Inflammatory macrophage (primary cell): ENCODE results near the gene KRTAP4-5.
"Not testable (repeated sequence)": the region's sequence is repeated elsewhere in the genome, so short reads cannot be mapped to it uniquely, and the experiment has no call there.

Source experiments
- DNase-seq, 2 donors: peaks; one replicate each; pipeline ENCODE4 v3.0.0-alpha.2; 2020 to 2022
- total RNA-seq, 18 experiments: gene quantifications; one replicate each; lab custom pipeline; 2026; ENCODE audit warnings: mixed read lengths in 6 of 18, inconsistent platforms in 2 of 18; lab: John Stamatoyannopoulos, UW

Gene KRTAP4-5
- total RNA-seq, result 0 reads per million in 18 experiments

DNA sequence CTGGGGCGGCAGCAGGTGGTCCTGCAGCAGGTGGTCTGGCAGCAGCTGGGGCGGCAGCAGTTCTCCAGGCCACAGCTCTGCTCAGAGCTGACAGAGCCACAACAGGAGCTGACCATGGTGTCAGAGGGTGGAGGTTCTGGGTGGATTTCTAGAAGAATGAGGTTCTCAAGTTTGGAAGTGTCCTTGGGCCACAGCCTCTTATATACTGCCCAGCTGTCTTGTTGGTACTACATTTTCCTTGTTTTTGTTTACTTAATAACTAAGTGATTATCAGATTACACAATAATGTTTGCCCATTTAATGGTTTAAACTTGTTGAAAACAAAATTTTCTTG lies at the start of gene KRTAP4-5:
Gene KRTAP4-5, minus strand, starts transcription at position 174 of the 334 bp plus-strand sequence. Its CDS starts 58 bp downstream, at position 116.
- no peak for DNase-seq

GRCh38 chr17:41196068-41196467 lies 46.4 kb upstream of the KRTAP4-5 start:
- no peak for DNase-seq

DNA sequence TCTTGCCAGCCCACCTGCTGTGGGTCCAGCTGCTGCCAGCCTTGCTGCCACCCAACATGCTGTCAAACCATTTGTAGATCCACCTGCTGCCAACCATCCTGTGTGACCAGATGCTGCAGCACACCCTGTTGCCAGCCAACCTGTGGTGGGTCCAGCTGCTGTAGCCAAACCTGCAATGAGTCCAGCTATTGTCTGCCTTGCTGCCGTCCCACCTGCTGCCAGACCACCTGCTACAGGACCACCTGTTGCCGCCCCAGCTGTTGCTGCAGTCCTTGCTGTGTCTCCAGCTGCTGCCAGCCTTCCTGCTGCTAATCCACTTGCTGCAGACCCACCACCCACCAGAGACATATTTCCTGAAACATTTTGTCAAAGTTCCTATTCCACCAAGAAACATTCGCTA lies 40.7 kb upstream of the KRTAP4-5 start:
- no peak for DNase-seq

DNA sequence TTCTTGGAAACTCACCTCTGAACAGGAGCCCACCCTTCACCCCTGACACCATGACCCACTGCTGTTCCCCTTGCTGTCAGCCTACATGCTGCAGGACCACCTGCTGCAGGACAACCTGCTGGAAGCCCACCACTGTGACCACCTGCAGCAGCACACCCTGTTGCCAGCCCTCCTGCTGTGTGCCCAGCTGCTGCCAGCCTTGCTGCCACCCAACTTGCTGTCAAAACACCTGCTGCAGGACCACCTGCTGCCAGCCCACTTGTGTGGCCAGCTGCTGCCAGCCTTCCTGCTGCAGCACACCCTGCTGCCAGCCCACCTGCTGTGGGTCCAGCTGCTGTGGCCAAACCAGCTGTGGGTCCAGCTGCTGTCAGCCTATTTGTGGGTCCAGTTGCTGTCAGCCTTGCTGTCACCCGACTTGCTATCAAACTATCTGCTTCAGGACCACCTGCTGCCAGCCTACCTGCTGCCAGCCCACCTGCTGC lies 40.3 kb upstream of the KRTAP4-5 start, which contains the start of gene KRTAP9-1:
Gene KRTAP9-1, plus strand, starts transcription at position 51 of the 482 bp plus-strand sequence. Its CDS starts 0 bp downstream, at position 51.
- not testable (repeated sequence) for DNase-seq

- DNase-seq, result no peak
Observed at GRCh38 chr17:41186872-41187271, 37.2 kb upstream of the KRTAP4-5 start.

DNA sequence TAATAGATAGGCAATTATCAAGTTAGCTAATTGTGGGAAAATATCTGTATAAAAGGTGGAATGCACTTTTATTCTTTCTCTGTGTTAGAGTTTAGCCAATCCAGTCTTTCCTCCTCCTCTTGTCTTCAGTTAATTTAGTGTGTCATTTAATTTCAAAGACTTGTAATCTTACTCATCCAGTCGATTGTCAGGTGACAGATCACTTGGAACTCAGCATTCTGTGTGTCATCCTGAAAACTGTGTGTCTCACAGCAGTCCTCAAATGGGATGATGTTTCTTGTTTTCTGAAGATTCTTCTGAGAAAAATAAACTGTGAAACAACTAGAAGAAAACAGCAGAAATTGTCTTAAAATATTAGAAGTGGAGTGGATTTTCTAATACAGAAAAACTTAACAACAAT lies 35.4 kb upstream of the KRTAP4-5 start:
- DNase-seq, result no peak

DNA sequence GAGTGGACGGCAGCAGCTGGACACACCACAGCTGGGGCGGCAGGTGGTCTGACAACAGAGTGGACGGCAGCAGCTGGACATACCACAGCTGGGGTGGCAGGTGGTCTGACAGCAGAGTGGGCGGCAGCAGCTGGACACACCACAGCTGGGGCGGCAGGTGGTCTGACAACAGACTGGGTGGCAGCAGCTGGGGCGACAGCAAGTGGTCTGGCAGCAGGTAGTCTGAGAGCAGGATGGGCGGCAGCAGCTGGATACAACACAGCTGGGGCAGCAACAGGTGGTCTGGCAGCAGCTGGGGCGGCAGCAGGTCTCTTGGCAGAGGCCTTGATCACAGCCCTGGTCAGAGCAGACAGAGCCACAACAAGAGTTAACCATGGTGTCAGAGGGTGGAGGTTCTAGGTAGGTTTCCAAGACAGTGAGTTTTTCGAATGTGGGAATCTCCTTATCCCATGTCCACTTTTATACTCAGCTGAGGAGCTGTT lies 34.9 kb upstream of the KRTAP4-5 start, which contains the start of gene KRTAP4-1:
Gene KRTAP4-1, minus strand, starts transcription at position 432 of the 482 bp plus-strand sequence. Its CDS starts 57 bp downstream, at position 375.
- no peak for DNase-seq

DNA sequence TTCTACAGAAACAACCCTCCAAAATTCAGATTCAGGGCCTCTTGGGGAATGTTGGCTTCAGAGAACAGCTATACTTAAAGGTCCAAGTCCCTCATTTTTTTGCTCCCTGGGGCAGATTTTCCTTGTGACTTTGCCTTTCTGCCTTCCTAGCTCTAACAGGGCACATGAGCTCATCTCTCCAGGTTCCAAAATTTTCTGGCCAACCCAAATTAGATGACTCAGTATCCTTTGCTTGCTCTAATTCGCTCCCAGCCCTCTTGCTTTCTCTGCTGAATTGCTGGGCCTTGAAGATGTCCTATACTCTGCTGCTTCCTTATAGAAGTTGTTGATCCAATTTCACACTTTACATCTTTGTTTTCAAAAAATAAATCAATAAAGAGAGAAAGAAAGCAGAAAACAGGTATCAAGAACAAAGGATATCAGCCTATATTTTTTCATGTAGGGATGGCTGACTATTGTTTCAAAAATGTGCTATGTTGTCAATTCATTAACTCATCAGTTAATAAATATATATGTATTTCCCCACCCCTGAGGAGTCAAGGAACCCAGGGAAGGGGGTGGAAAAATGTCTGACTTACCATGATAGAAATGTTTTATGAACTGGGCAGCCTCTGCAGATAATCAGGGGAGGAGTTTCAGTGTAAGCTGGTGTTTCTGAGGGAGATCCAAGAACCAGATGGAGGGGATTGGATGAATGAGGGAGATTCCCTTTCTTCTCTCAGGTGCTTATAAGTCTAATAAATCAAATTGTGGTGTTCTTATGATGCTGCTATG lies 29.4 kb upstream of the KRTAP4-5 start:
- no peak for DNase-seq

DNA sequence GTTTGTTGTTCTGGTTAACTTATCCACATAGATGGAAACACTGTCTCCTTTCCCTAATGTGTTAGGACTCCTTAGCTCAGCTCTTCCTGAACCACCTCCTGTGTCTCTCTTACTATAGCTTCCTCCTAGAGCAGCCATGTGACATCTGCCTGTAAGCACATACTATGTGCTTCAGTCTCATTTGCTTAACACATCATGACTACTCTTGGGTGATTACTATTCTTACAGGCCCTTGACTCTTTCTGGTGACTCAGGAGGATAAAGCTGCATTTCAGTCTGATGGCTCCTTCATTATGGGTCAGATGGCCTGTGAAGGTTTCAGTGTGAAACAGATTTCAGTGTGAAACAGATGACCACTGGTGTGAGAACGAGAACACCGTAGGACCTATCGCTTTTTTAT lies 28.7 kb upstream of the KRTAP4-5 start:
- peak; percentile 59 to 69 for DNase-seq

GRCh38 chr17:41177727-41178271 lies 28.2 kb upstream of the KRTAP4-5 start, which contains the start of gene KRTAP4-2:
KRTAP4-2 (minus strand) TSS chr17:41178221; CDS start chr17:41178164, 57 bp downstream.
- no peak for DNase-seq

DNA sequence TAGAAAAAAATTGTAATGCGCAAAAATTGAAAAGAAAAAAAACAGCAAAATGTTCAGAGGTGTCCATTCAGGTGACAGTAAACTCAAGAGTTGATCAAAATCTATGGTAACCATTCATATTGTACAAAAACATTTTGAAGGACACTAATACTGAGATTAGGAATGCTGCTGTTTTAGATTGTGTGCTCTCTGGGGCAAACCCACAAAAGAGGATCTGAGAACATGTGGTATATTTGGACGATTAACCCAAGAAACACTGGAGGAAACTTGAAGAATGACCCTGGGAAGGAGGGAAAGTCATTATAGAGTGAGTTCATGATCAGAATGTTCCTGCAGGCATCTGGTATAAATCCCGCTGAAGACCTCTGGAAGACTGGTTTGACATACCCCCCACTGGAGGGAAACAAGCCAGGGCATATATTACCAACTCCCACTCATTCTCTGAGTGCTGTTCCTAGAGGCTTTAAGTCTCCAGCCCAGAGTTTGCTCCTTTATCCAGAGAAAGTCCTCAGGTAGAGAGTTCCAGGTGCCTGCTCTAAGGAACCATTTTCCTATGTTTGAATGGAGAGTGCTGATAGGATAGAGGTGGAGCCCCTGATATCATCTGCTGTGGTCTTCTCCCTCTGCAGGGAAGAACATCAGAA lies 27.2 kb upstream of the KRTAP4-5 start:
- peak; percentile 12 to 23 for DNase-seq

DNA sequence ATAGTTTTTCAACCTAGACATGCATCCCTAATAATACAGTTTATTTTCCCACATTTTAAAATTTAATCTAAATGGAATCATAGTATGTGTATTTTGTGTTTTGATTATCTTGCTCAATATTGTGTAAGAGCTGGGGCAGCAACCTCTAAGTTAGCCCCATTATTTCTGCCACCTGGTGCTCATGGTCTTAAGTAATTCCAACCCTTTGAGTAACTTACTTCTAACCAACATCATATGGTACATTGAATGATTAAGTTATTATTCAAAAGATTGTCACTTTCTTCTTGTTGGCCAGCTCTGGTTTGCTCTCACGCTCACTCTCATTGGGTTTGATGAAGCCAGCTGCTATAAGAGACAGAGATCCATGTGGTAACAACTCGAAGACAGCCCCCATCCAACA lies 22.3 kb upstream of the KRTAP4-5 start:
- no peak for DNase-seq

DNA sequence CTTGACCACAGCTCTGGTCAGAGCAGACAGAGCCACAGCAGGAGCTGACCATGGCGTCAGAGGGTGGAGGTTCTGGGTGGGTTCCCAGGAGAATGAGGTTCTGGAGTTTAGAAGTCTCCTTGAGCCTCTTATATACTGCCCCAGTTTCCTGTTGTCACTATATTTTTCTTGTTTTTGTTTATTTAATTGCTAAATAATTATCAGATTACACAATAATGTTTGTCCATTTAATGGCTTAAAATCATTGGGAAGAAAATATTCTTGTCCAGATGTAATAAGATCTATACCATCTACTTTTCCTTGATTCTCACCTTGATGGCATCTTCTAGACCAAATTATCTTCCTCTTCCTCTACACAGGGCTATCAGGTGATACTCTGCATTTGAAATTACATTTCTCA lies 18.5 kb upstream of the KRTAP4-5 start, which contains the start of gene KRTAP4-3:
Gene KRTAP4-3, minus strand, starts transcription at position 101 of the 400 bp plus-strand sequence. Its CDS starts 49 bp downstream, at position 52.
- no peak for DNase-seq

- DNase-seq, result no peak
Observed at GRCh38 chr17:41167561-41167960, 17.9 kb upstream of the KRTAP4-5 start.

GRCh38 chr17:41163828-41164227 lies 14.2 kb upstream of the KRTAP4-5 start:
- no peak for DNase-seq

- DNase-seq, result no peak
Observed at GRCh38 chr17:41160648-41161047, 11.0 kb upstream of the KRTAP4-5 start, which contains the start of gene KRTAP4-4. KRTAP4-4 (minus strand) TSS chr17:41160748; CDS start chr17:41160691, 57 bp downstream.

- not testable (repeated sequence) for DNase-seq
Observed at GRCh38 chr17:41160190-41160589, 10.6 kb upstream of the KRTAP4-5 start.

DNA sequence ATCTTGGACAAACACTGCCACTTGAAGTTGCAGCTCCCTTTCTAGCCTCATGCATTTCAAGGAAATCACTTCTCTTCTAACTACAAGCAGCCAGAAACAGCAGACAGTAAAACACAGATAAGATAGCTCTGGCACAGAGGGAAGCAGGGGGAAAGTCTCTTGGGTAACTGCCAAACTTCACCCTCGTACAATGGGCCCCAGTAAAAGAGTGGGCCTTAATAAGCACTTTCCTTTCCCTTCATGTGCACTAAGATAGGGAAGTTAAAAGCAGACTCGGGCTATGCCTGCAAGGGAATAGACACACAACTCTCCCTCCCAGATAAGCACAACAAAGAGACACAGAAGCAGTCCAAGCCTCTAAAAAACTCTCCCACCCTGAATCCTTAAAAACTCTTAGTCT lies 4.2 kb upstream of the KRTAP4-5 start:
- DNase-seq, result peak in 1 of 2 donors; percentile 11

DNA sequence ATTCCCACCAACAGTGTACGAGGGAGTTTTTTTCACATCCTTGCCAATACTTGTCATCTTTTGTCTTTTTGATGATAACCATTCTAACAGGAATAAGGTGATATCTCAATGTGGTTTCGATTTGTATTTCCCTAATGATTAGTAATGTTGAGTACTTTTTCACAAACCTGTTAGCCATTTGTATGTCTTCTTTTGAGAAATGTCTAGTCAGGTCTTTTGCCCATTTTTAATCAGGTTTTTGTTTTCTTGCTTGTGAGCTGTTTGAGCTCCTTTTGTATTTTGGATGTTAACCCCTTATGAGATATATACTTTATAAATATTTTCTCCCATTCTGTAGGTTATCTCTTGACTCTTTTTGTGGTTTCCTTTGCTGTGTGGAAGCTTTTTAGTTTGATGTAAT lies 1.9 kb upstream of the KRTAP4-5 start:
- DNase-seq, result no peak

GRCh38 chr17:41150026-41150425 lies 401 bp upstream of the KRTAP4-5 start:
- no peak for DNase-seq

- DNase-seq, result not testable (repeated sequence)
Observed at GRCh38 chr17:41148971-41149651, 514 bp downstream of the KRTAP4-5 start.

DNA sequence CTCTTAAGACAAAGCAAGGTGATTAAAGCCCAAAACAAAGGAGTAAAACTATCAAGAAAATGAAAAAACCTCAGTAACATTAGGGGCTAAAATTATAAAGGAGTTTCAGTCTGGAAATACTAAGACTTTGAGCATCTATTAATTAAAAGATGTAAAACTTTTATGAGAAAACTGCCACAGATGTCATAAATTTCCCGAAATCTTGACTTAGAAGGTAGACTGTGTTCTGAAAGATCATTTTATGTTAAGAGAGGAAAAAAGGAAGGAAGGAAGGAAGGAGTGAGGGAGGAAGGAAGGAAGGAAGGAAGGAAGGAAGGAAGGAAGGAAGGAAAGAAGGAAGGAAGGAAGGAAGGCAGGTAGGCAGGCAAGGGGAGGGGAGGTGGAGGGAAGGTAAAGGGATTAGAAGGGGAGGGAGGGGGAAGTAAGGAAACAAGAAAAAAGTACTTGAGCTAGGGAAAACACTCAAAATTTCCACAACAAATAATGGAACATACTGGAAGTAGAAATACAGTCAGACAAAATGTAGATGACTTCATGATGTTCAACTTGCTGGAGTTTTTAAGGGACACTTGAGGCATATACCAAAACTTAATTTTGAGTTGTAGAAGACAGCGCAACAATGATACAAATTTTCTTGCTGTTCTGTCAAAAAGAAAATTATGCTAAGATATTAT lies 2.0 kb downstream of the KRTAP4-5 start:
- DNase-seq, result no peak
